HEK293T (cell line): ENCODE data around the gene PIK3R1.

Experiments
- ARNT ChIP-seq: fragments of 450-650 bp; IDR thresholded peaks from 2 replicates; pipeline ENCODE4 v1.6.1; 2017; ENCODE audit warnings: mild to moderate bottlenecking
- BHLHE40 ChIP-seq: fragments of 450-650 bp; IDR thresholded peaks from 2 replicates; pipeline ENCODE4 v1.6.1; 2016; ENCODE audit warnings: mild to moderate bottlenecking, moderate library complexity, borderline replicate concordance
- ELF4 ChIP-seq: fragments of 450-650 bp; IDR thresholded peaks from 2 replicates; pipeline ENCODE4 v1.6.1; 2017; ENCODE audit warnings: antibody characterized with exemption
- FOXK2 ChIP-seq: fragments of 450-650 bp; IDR thresholded peaks from 2 replicates; pipeline ENCODE4 v1.6.1; 2016; ENCODE audit warnings: mild to moderate bottlenecking
- FOXM1 ChIP-seq: fragments of 450-650 bp; IDR thresholded peaks from 2 replicates; pipeline ENCODE4 v1.6.1; 2017; ENCODE audit warnings: mild to moderate bottlenecking, borderline replicate concordance
- L3MBTL2 ChIP-seq: fragments of 450-650 bp; conservative IDR thresholded peaks from 2 replicates; pipeline ENCODE4 v1.6.1; 2016; ENCODE audit warnings: mild to moderate bottlenecking
- SP1 ChIP-seq: fragments of 450-650 bp; IDR thresholded peaks from 2 replicates; pipeline ENCODE4 v1.6.1; 2017
- ZNF384 ChIP-seq: fragments of 450-650 bp; IDR thresholded peaks from 2 replicates; pipeline ENCODE4 v1.6.1; 2016

GRCh38 chr5:68319706-68320412 is 104.3 kb downstream of the PIK3R1 start:
- TF ChIP-seq BHLHE40 (no peak), L3MBTL2 (no peak), FOXK2 (no peak), ARNT (no peak), SP1 (no peak), ELF4 (no peak), FOXM1 (no peak), ZNF384 (no peak)
